ENCODE data around the gene EHD3.
A peak's percentile ranks its signal among the peaks of the same experiment; 100 is the strongest.

The EHD3 gene

DNA sequence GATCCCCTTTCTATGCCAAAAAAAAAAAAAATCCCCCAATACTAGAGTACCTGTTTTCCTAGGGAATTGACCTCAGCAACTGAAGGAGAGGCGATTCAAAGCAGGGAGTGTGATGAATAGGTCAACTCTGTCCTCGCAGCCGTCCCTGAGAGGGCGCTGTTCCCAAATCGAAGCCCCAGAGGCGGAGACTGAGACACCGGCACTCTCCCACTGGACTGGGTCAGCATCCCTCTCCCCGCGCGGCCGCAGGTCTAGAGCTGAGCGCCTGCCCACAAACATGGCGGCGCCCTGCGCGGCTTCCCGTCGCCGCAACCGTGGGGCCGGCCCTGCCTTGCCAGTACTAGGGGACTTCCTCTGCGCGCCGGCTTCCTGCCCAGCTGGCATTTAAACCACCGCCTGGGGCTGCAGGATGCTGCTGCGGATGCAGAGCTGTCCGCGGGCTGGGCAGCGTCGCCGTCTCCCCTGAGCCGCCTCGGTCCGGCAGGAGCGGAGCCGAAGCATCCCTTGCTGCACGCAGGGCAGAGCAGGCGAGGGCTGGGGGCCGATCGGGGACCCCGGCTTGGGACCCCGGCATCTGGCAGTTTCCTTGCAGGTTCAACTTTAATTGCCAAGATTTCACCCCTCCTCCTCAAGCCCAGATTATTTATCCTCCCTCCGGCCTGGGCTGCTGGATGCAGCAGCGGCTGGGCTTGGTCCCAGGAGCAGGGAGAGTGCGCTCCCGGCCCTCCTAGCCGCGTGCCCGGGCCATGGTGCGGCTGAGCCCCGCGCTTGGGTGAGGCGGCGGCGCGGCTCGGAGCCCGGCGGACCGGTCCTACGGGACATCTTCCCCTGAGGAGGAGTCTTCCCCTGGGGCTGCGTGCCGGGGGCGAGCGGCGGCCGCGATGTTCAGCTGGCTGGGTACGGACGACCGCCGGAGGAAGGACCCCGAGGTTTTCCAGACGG lies at the start of gene EHD3:
EHD3 (plus strand) TSS at position 412 of the 942 bp plus-strand sequence; CDS start at position 882, 470 bp downstream.
- TF ChIP-seq, protein P1, sequence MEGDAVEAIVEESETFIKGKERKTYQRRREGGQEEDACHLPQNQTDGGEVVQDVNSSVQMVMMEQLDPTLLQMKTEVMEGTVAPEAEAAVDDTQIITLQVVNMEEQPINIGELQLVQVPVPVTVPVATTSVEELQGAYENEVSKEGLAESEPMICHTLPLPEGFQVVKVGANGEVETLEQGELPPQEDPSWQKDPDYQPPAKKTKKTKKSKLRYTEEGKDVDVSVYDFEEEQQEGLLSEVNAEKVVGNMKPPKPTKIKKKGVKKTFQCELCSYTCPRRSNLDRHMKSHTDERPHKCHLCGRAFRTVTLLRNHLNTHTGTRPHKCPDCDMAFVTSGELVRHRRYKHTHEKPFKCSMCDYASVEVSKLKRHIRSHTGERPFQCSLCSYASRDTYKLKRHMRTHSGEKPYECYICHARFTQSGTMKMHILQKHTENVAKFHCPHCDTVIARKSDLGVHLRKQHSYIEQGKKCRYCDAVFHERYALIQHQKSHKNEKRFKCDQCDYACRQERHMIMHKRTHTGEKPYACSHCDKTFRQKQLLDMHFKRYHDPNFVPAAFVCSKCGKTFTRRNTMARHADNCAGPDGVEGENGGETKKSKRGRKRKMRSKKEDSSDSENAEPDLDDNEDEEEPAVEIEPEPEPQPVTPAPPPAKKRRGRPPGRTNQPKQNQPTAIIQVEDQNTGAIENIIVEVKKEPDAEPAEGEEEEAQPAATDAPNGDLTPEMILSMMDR (conservative IDR thresholded peaks at IDR 0.05; ENCODE audit: low read length), result peak; percentile 68
- H3K4me3 ChIP-seq (ENCODE audit: low read length), result peak within 1 kb of the TSS; percentile 71
- peak; percentile 84 for DNase-seq (ENCODE audit: low read depth)

DNA sequence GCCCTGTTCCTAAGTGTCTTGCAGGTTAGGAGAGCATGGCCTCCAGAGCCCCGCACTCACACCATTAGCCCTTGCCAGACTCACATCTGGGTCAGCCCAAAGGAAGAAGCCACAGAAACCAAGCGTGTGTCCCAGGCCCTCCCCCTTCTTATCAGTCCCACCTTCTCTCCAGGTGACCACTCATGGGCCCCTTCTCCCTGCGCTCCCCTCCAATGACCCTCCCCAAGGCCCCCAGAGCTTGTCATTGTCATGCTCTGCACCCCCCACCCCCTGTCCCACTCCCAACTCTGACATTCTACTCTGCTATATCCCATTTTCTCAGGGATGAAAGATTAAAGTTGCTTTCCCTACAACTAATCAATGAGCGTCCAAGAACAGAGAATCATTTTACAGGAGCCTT lies 46.8 kb upstream of the EHD3 start:
- H3K4me3 ChIP-seq (ENCODE audit: low read length), result no peak overlapping the region
- DNase-seq (ENCODE audit: low read depth), result no peak
- TF ChIP-seq, protein P1 (conservative IDR thresholded peaks at IDR 0.05; ENCODE audit: low read length), result no peak

DNA sequence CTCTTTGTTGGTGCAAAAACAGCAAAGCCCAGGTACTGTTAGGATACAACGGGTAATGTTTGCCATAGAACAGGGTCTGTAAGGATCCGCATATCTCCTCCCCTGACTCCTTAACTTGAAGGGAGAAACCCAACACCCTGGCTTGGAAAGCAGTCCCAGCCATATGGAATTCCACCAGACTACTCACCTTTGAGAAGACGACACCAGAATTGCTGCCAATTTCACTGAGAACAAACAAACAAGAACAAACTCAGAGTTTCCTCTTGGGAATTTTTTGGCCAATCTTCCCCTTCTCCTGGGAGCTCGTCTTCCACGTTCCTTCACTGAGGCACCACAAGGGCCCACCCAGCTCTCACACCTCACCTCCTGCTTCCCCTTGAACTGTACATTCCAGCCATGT lies 45.8 kb upstream of the EHD3 start:
- no peak for DNase-seq (ENCODE audit: low read depth)
- TF ChIP-seq, protein P1 (conservative IDR thresholded peaks at IDR 0.05; ENCODE audit: low read length), result no peak
- no peak overlapping the region for H3K4me3 ChIP-seq (ENCODE audit: low read length)

DNA sequence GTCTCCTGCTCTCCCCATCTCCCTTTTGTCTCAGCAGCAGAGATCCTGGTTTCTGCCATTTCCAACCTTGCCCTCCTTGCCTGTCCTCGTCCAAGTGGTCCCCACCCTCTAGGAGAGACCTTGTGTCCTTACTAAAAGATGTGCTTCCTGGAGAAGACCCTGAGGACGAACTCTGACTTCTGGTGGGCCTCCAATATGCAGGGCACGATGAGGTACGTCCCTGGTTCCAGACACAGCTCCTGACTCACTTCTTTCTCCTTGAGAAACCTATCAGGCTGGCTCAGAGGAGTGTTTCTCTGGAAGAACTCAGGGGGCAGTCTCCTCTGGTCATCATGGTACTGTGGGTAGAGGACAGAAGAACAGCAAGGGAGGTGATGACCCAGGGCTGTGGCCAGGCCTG lies 44.8 kb upstream of the EHD3 start:
- no peak for DNase-seq (ENCODE audit: low read depth)
- H3K4me3 ChIP-seq (ENCODE audit: low read length), result no peak overlapping the region
- TF ChIP-seq, protein P1 (conservative IDR thresholded peaks at IDR 0.05; ENCODE audit: low read length), result no peak

DNA sequence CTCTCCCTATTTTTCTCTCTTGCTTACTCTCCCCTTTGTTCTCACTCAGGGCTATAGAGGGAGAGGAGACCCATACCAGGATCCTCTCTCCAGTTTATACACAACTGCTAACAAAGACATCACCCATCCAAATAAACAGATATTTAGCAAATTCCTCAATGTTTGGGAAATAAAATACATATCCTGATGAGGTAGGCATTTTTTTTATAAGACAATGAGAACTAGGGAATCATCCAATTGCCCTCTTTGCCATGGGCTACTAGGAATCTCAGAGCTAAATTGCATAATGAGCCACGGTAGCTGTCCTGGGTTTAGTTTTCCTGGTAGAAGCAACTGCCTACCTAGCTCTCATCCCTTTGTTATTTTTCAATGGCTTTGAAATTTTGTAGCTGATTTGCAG lies 43.8 kb upstream of the EHD3 start:
- no peak overlapping the region for H3K4me3 ChIP-seq (ENCODE audit: low read length)
- TF ChIP-seq, protein P1 (conservative IDR thresholded peaks at IDR 0.05; ENCODE audit: low read length), result no peak
- no peak for DNase-seq (ENCODE audit: low read depth)

DNA sequence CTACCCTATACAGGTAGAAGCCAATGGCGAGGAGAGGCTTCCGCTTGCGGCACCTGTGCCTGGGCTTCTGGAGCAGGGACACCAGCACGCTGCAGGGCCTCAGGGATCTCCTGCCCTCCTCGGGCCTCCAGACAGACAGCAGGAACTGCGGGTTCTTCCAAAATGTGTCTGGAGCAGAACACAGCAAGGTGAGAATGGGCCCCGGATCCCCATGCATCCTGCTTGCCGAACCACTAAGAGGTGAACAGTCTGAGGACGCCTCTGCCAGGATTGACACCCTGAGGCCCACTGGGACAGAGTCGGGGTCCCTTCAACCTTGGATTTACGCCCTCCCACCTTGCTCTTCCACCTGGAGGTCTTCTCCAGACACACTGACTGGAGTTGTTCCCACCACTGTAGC lies 42.0 kb upstream of the EHD3 start:
- TF ChIP-seq, protein P1 (conservative IDR thresholded peaks at IDR 0.05; ENCODE audit: low read length), result no peak
- DNase-seq (ENCODE audit: low read depth), result no peak

DNA sequence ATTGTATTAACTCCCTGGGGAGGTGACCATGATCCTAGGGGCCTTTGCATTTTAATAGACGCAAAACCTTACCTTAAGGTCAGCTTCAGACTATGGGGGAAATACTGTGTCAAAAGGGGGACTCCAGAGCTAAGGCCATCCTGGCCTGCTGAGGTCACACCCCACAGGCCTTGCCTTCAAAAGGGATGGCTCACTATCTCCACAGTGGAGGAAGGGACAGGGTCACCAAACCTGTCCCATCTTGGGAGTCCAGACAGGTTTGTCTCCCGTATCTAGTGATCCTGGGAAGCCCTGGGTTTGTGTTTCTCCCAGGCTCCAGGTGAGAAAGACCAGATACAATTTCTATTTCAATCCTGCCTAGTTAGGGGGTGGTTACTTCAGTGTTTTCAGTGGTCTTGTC lies 41.6 kb upstream of the EHD3 start:
- no peak overlapping the region for H3K4me3 ChIP-seq (ENCODE audit: low read length)
- no peak for DNase-seq (ENCODE audit: low read depth)
- TF ChIP-seq, protein P1 (conservative IDR thresholded peaks at IDR 0.05; ENCODE audit: low read length), result no peak

More for the DNA sequence above, 42.0 kb upstream of the EHD3 start:
- H3K4me3 ChIP-seq (ENCODE audit: low read length), result no peak overlapping the region

Data from AG10803 (cell line).